ENCODE data around the gene ADCY1. TPM values are rescaled to one million over a fixed set of nuclear protein-coding genes. Genes with fewer than 3 reads are reported as not detected.

Gene ADCY1
- total and polyA plus RNA-seq, 8 donors: 0.55 to 2.8 (median 2.5) TPM

GRCh38 chr7:45625067-45625466, 50.9 kb downstream of the ADCY1 start:
- H3K4me3 ChIP-seq: no peak overlapping the region
- no peak for DNase-seq
- ATAC-seq: no peak
- no peaks in the 10 kb centered on the region for H3K27me3 ChIP-seq
- H3K27ac ChIP-seq: no peak overlapping the region
- no peaks in the 10 kb centered on the region for H3K4me1 ChIP-seq
- intact Hi-C loops (cut with DNase I): no loop called here
- no peak for TF ChIP-seq CTCF (IDR thresholded peaks at IDR 0.05)
- H3K36me3 ChIP-seq: no peaks in the 10 kb centered on the region
- H3K9me3 ChIP-seq: peaks cover 0 to 17% of the 10 kb centered on the region in 2 donors

- Histone ChIP-seq H3K27ac (no peak overlapping the region), H3K36me3 (no peaks in the 10 kb centered on the region), H3K4me3 (no peak overlapping the region), H3K9me3 (peaks cover 0 to 14% of the 10 kb centered on the region in 2 donors), H3K4me1 (no peaks in the 10 kb centered on the region), H3K27me3 (no peaks in the 10 kb centered on the region)
- DNase-seq (no peak), ATAC-seq (no peak)
- no peak for TF ChIP-seq CTCF (IDR thresholded peaks at IDR 0.05)
- intact Hi-C loops (cut with DNase I): no loop called here
Measured at GRCh38 chr7:45625714-45626440, 51.7 kb downstream of the ADCY1 start.

GRCh38 chr7:45626441-45627430, 52.6 kb downstream of the ADCY1 start:
- H3K27me3 ChIP-seq: no peaks in the 10 kb centered on the region
- intact Hi-C loops (cut with DNase I): no loop called here
- no peak overlapping the region for H3K4me3 ChIP-seq

GRCh38 chr7:45627691-45628456, 53.7 kb downstream of the ADCY1 start:
- no peak overlapping the region for H3K4me3 ChIP-seq
- DNase-seq: no peak
- H3K9me3 ChIP-seq: peaks cover 0 to 10% of the 10 kb centered on the region in 2 donors
- no peaks in the 10 kb centered on the region for H3K36me3 ChIP-seq
- H3K4me1 ChIP-seq: no peaks in the 10 kb centered on the region
- intact Hi-C loops (cut with DNase I): no loop called here
- no peaks in the 10 kb centered on the region for H3K27me3 ChIP-seq
- ATAC-seq: no peak
- H3K27ac ChIP-seq: no peak overlapping the region
- TF ChIP-seq CTCF (IDR thresholded peaks at IDR 0.05): no peak

More at GRCh38 chr7:45626441-45627430, 52.6 kb downstream of the ADCY1 start:
- ATAC-seq (no peak), DNase-seq (no peak)
- peaks cover 0 to 10% of the 10 kb centered on the region in 2 donors for H3K9me3 ChIP-seq
- no peaks in the 10 kb centered on the region for H3K36me3 ChIP-seq
- H3K4me1 ChIP-seq: no peaks in the 10 kb centered on the region
- no peak for TF ChIP-seq CTCF (IDR thresholded peaks at IDR 0.05)
- no peak overlapping the region for H3K27ac ChIP-seq
